Stimulated activated CD8-positive, alpha-beta memory T cell treated with anti-CD3 and anti-CD28 coated beads, Interleukin-7, amount 100 ng/mL, for 1 hour (primary cell): Measurements from ENCODE around the gene FNDC3B.
"Not testable (repeated sequence)": the region's sequence is repeated elsewhere in the genome, so short reads cannot be mapped to it uniquely, and the experiment has no call there.

Experiments
- DNase-seq, 2 donors: peaks; one replicate each; pipeline ENCODE4 v3.0.0-alpha.2; 2020; ENCODE audit warnings: low read depth in 2 of 2

Gene FNDC3B

DNA sequence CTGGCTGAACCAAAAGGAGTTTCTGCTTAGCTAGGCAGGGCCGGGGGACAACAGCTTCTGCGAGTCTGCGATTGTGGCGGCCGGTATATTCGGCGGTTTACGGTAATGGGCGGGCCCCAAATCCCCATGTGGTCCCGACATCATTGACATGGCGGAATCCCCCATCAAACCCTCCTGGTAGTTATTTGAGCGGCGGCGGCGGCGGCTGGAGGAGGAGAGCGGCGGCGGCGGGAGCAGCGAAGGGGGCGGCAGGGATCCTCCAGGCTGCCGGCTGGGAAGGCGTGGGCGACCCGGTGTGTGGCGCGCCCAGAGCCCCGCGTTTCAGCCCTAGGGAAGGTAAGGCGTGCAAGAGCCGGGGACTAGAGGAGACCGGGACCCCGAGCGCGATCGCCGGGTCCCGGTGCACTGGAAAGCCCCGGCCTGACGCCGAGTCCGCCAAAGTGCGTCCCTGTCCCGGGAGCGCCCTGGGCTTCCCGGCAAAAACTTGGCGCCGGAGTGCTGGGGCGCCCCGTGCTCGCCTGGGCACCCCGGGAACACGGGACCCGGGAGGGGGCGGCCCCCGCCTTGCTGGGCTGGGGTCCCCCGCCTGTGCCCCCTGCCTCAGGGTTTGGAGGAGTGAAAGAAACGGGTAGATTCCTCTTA is at the start of gene FNDC3B:
Gene FNDC3B, plus strand, starts transcription at position 143 of the 642 bp plus-strand sequence. CDS start 72,902 bp downstream, outside the sequence.
- DNase-seq = peak; percentile 84 to 85

DNA sequence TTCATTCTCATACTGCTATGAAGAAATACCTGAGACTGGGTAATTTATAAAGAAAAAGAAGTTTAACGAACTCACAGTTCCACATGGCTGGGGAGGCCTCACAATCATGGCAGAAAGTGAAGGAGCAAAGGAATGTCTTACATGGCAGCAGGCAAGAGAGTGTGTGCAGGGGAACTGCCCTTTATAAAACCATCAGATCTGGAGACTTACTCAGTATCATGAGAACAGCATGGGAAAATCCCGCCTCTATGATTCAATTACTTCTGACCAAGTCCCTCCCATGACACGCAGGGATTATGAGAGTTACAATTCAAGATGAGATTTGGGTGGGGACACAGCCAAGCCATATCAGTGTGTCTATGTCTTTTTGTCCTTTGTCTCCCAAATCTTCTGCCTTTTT is 49.1 kb upstream of the FNDC3B start:
- not testable (repeated sequence) for DNase-seq

DNA sequence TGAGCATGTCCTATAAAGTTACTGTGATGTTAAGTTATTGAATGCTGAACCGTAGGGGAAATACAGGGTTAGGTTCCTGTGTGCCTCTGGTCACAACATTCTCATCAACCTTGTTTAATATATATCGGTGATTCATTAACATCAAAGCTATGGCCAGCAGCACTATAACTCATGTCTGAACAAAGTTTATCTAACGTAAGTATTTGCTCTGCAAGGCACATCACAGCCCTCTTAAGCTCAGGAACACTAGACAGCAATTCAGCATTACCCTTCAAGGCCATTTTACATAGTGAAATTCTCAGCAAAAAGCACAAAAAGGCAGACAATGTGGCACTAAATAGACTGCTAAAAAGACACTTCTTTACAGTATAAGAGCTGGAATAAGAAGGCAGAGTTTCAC is 48.2 kb upstream of the FNDC3B start:
- no peak for DNase-seq

DNA sequence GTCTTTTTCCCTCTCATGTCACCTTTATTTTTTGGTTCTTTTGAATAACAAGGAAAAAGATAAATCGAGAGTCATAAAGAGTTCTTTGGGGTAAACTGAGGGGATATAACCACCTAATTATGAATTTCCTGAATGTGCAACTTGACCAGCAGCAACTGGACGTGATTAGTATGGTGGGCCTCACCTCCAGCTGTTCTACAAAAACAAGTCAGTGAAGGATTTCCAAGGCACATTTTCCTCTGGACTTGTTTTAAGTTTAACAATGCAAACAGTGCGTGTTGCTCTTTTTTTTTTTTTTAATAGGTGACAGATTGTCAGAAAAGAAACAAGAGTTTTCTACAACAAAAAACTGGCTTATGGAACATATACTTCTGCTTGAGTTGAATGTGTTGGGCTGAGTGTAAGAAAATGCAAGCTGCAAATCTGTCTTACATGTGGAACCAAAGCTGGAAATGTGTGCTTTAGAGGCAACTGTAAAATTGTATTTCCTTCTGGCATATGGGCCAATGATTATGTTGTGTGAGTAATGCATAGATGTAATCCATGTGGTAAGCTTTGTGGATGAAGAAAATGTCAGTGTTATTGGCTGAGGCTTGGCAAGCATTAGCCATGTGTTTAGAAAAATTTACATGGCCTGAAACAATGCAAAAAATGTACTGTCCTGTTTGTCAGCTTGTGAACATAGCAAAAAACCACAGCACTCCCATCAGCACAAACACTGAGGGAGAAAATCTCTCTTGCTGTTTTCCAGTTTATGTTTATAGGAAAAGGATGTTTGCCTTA is 44.5 kb upstream of the FNDC3B start:
- DNase-seq = no peak

DNA sequence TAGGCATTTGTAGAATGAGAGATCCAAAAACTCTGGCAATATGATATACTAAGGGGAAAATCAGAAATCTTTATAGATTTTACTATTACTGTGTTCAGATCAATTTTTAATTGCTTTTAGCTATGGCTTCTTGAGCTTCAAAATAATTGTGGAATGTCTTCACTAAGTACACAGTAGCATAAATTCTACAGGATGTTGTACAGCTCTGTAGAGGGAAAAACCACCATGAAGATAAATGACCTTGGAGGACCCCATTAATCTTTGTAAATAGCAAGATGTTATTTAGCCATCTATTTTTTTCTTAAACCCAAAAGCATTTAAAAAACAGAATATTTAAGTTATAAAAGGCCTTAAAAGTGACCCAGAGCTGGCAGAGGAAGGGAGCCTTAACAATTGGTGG is 43.9 kb upstream of the FNDC3B start:
- DNase-seq = no peak

DNA sequence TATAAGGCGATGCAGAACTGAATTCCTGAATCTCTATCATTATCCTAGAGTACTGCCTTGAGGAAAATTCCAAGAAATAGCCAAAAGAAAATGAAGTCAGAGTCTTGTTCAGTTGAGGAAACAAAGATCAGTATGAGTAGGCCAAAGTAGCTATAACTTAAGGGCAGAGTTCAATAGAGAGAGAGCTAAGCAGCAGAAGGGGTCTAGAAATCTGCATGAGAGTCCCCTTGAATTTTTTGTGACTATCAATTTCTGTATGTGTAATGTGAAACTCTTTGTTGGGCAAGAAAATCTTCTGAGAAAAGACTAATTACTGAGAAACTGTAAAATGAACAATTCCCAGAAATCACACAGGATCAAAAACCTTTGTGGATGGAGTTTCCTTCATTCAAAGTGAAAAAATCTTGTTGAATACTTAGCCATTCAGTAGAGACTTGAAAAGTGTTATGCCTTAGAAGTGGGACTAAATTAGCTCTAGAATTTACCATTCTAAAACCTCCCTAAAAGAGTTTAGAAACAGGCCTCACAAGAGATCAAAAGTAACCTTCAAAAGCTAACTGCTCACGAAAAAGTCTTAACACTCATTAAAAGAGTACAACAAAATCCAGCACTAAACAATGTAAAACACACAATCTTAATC is 43.1 kb upstream of the FNDC3B start:
- no peak for DNase-seq

DNA sequence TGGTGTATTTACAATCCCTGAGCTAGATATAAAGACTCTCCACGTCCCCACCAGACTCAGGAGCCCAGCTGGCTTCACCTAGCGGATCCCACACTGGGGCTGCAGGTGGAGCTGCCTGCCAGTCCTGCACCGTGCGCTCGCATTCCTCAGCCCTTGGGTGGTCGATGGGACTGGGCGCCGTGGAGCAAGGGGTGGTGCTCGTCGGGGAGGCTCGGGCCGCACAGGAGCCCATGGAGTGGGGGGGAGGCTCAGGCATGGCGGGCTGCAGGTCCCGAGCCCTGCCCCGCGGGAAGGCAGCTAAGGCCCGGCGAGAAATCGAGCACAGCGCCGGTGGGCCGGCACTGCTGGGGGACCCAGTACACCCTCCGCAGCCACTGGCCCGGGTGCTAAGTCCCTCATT is 40.6 kb upstream of the FNDC3B start:
- not testable (repeated sequence) for DNase-seq

DNA sequence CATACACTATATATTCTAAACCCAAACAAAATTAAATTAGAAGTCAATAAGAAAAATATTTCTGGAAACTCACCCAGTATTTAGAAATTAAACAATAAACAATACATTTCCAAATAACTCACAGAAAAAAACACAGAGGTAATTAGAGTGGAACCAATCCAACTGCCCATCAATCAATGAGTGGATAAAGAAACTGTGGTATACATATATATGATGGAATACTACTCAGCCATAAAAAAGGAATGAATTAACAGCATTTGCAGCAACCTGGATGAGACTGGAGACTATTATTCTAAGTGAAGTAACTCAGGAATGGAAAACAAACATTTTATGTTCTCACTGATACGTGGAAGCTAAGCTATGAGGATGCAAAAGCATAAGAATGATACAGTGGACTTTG is 37.8 kb upstream of the FNDC3B start:
- DNase-seq = not testable (repeated sequence)

DNA sequence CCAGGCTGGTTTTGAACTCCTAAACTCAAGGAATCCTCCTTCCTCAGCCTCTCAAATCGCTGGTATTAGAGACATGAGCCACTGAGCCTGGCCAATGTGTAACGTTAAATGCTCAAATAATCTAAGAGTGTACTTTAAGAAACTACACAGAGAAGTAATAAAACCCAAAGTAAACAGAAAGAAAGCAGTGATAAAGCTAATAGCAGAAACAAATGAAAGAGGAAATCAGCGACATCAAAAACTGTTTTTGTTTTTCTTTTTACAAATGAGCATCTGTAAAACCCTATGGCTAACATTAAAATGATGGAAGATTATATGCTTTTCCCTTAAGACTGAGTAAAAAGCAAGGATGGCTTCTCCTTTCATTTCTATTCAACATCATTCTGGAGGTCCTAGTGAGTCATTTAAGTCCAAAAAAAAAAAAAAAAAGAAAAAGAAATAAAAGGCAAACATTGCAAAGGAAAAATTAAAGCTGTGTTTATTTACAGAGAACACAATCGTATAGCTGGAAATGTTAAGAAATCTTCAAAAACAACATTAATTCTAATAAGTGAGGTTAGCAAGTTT is 36.8 kb upstream of the FNDC3B start:
- no peak for DNase-seq

DNA sequence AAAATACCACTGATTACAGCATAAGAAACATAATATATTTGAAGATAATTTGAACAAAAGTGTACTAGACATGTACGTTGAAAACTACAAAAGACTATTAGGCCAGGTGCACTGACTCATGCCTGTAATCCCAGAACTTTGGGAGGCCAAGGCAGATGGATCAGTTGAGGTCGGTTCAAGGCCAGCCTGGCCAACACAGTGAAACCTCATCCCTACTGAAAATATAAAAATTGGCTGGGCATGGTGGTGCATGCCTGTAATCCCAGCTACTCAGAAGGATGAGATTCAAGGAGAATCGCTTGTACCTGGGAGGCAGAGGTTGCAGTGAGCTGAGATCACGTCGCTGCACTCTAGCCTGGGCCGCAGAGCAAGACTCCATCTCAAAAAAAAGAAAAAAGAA is 36.2 kb upstream of the FNDC3B start:
- DNase-seq = no peak

DNA sequence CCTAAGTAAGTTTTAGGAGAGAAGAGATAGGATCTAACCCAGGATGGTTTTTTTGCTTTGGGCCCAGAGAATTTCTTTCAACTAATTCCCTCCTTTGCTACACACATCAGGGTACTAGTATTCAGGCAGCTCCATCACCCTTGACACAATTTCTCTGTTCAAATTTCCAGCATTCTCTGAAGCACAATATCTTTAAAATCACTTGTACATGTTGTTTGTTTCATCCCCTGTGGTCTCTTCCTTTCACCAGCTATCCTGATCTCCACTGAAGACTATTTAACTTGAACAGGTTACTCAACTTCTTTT is 32.4 kb upstream of the FNDC3B start:
- DNase-seq = no peak

DNA sequence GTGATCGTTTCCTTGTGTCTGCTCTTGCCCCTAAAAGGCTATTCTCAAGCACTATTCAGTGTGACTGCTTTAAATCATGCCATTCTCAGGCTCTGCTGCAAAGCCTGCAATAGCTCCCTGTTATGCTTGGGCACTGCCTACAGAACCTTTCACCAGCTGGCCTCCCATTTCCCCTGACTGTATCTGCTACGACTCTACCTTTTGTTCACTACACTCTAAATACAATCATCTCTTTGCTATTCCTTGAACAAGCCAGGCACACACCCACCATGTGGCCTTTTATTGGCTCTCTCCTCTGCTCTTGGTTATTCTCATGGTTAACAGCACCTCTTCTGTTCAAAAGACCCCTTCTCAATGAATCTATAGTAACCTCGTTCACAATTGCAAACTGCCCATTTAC is 29.6 kb upstream of the FNDC3B start:
- DNase-seq = no peak

DNA sequence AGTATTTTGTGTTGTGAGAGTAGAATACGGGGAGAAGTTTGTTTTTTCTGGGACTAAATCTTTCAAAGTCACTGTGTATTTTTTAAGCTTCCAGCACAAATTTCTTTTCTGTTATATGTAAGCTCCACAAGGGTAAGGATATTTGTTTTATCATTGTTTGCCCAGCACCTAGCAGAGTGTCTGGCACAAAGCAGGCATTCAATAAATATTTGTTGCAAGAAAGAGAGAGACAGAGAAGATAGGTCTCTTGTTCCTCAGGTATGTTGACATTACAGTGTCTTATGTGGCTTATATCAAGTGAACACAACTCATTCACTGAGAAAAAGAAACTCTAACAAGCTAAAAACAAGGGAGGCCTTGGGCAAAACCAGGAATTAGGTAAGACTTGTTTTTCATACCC is 26.6 kb upstream of the FNDC3B start:
- DNase-seq = no peak

DNA sequence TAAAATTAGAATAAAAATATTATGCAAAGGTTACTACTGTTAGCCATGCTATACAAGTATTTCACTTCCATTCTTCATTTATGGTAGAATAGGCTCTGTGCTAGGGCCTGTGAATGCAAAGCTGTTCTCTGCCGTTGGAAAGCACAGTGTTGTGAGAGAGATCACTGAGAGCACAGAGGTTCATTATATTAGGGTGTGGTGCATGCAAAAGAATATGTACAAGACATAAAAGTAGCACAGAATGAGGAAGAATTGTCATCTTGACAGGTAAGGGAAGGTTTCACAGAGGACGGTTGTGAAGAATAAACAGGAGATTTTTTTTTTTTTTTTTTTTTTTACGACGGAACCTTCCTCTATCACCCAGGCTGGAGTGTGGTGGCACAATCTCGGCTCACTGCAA is 25.2 kb upstream of the FNDC3B start:
- DNase-seq = no peak

DNA sequence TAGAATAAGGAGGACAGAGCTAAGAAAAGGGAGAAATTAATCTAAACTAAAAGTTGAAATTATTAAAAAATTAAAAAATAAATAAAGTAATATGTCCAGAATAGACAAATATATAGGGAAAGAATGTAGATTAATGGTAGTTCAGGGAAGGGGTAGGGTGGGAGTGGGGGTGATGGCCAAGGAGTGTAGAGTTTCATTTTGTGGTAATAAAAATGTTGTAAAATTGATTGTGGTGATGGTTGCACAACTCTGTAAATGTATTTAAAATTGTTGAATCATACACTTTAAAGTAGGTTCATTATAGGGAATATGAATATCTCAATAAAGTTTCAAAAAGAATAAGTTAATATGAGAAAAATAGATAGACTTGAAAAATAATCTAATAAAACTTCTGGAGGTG is 21.0 kb upstream of the FNDC3B start:
- DNase-seq = no peak

DNA sequence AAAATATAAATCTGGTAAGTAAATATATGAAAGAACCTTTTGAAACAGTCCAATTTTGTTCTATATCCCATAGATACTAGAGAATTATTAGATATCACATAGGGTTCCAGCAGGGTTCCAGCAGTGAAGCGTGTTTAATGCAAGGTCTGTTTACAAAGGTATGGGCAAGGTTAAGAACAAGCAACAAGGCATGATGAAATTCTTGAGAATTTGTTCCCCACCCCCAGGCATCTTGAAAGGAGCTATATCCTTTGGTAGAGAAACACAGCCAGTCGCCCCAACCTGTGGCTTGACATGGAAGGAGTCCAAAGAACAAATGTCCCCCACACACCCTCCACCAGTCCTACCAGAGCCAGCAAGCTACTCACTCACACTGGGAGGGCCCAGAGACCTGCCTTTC is 18.6 kb upstream of the FNDC3B start:
- no peak for DNase-seq

DNA sequence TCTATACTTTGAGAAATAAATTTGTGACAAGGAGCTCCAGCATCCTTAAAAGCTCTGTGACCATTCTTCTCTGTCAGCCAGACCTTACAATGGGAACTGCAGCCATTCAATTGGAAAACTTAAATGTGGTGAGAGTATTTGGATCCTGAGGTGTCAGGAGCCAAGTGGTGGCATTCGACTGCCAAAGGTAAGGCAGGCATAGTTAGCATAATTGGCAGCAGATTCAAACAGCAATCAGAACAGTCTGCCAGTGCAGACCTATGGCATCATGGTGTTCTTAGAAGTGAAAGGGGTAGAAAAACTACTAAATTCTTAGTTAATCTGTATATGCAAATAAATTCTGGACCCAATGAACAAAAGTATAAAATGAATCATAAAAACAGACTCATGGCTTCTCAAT is 18.2 kb upstream of the FNDC3B start:
- DNase-seq = no peak

DNA sequence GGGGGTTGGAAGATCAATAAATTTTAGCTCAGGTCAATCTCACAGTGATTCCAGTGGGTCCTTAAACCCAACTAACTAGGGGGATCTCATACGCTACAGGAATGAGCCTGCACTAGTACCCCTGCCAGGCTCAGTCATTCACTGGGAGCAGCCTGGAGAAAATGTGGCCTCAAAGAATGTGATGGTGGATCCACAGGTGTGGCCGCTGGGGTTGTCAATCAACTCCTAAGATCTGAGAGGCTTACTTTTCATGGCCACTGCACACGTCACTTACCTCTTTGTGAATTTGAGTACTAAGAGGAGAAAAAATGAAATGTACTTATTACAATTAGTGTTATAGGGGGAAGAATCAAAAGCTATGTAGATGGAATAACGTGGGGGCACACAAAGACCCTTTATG is 17.5 kb upstream of the FNDC3B start:
- no peak for DNase-seq

DNA sequence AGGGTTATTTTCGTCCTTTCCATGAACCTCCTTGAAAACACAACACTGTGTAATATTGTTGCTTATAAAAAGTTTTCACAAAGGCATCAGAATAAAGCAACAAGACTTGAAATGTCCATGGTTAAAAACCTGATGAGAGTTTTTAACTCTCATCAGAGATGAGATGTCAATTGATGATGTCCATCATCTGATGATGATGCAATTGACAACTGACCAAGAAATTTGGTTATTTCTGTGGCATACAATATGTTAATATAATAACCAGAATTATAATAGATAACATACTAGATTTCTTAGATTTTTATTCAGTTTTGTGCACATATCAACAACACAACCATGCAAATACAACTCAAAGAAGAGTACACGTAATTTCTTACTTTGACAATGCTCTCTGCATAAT is 15.5 kb upstream of the FNDC3B start:
- DNase-seq = no peak

DNA sequence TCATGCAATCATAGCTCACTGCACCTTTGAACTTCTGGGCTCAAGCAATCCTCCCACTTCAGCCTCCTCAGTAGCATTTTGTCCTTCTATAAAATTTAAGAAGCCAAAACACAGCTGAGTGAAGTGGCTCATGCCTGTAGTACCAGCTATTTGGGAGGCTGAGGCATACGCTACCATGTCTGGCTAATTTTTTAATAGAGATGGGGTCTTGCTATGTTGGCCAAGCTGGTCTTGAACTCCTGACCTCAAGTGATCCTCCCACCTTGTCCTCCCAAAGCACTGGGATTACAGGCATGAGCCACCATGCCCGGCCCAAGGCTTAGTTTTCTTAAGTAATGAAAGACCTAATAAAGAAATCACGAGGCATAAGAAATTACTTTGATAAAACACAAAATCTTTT is 14.7 kb upstream of the FNDC3B start:
- DNase-seq = no peak

DNA sequence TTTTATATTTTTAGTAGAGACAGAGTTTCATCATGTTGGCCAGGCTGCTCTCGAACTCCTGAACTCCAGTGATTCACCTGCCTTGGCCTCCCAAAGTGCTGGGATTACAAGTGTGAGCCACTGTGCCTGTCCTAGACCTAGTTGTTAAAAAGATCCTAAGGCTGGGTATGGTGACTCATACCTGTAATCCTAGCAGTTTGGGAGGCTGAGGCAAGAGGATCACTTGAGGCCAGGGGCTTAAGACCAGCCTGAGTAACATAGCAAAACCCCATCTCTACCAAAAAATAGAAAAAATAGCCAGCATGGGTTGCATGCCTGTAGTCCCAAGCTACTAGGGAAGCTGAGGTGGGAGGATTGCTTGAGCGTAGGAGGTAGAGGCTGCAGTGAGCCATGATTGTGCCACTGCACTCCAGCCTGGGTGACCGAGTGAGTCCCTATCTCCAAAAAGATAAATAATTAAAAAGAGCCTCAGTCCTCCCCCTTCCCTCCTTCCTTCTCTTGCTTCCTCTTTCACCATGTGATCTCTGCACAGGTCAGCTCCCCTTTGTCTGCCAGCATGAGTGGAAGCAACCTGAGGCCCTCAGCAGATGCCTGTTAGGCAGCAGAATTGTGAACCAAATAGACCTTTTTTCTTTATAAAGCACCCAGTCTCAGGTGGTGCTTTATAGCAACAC is 9.8 kb upstream of the FNDC3B start:
- no peak for DNase-seq

DNA sequence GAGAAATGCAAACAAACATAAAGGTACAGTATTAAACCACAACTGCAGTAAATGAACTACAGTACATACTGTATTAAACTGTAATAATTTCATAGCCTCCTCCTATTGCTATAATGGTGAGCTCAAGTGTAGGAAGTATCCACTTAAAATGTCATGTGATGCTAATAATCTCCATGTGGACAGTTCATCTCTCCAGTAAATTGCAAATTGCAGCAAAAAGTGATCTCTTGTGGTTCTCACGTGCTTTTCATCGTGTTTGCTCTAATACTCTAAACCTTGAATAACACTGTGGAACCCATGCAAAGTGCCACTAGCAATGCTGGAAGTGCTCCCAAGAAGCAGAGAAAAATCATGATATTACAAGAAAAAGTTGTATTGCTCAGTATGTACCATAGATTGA is 9.2 kb upstream of the FNDC3B start:
- no peak for DNase-seq
